COLO668 (cell line): Measurements from ENCODE around the gene PRRG2.
A peak's percentile ranks its signal among the peaks of the same experiment; 100 is the strongest.

Experiments used
- DNase-seq: peaks from one replicate; lab custom pipeline; 2025; ENCODE audit not compliant: unreplicated experiment; lab: John Stamatoyannopoulos, UW

The PRRG2 gene

GRCh38 chr19:49636233-49636932 is 55.3 kb downstream of the PRRG2 start:
- no peak for DNase-seq

DNA sequence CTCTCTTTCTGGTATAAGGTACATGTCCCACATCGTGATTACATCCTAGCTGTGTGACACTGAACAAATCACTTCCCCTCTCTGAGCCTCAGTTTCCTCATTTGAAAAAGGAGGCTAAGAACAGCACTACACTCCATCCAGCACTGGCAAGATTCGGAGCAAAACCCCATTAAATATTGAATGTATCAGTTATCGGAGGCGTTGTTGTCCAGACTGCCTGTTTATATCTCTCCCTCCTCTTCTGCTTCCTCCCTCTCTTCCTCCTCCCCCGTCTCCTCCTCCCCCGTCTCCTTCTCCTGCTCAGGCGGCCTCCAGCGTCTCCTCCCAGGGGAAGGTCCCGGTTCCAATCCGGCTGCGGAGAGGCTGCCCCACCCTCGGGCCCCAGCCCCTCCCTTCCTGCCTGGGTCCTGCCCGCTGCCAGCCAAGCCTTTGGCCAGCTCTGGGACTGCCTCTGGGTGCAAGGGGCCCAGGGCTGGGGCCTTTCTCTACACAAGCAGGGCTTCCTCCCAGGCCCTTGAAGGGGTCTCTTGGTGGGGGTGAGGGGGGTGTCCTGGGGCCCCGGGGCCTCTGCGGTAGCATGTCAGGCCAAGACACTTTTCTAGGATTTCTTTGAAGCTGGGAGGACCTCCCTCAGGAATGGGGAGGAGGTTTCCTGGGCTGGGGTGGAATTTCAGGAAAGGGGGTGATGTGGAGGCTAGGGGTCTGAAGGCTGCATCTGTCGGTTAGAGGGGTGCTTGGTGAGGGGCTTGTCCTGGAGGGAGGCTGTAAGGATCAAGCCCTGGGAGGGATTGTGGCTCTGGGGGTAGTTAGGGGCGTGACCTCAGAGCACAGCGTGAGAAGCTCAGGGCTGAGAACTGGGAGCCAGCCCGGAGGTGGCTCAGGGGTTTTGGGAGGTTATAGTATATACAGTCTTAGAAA is 57.0 kb downstream of the PRRG2 start:
- no peak for DNase-seq

DNA sequence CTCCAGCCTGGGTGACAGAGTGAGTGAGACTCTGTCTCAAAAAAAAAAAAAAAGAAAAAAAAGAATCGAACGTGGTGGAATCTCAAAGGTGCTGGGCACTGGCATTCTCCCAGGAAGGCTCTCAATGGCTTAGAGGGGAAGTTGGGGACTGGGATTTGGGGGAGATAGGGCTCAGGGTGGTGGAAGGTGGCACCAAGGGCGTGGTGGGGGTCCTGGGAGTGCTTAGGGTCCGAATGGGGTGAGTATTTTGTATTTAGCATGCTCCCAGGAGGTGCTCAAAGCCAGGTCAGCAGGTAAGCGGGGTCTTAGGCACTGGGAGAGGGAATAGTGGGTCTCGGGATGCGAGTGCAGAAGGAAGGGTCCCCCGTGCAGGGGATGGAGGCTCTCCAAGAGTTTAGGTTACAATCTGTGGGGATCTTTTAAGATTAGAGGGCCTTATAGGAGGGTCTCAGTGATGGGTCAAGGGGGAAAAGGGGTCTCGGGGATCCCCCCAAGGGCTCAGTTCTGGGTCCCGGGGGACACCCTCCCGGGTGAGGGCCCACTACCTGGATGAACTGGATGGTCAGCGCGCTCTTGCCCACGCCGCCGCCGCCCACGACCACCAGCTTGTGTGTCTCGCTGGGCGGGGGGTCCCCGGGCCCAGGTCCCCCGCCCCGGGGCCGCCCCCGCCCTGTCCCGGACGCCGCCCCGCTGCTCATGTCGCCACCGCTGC is 58.4 kb downstream of the PRRG2 start:
- no peak for DNase-seq

DNA sequence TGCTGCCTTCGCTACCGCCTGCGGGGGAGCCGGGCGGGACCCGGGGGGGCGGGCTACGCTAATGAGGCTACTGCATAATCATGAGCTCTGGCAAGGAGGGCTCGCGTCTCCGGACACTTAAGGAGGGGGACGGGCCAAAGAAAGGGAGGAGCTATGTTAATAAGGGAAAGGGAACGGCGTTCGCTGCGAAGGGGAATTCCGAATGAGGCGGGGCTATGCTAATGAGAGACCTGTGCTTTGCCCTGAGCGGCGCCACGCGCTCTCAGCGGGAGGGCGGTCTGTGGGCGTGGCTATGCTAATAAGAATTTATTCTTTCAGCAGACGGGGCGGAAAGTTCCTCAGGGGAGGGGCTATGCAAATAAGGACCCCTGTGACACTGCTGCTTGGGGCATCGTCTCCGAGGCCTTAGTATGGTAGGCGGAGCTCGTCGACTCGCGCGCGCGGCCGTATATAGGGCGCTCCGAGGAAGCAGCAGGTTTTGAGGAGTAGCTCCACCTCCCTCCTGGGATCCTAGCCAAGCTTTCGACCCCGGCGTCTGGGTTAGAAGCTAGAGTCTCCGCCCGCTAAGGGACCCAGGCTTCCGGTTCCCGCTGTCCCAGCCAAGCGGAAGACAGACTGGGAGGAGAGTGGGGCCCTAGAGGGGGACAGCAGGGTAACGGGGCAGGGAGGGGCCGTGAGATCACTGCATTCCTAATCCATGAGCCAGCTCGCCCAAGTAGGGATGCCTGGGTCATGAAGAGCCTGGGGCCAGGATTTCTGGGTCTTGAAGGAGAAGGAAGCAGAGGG is 59.2 kb downstream of the PRRG2 start, which contains the start of gene RRAS:
Gene RRAS (minus strand): TSS at position 31 of the 786 bp plus-strand sequence. CDS start 45 bp downstream, outside the sequence.
- peak; percentile 99 for DNase-seq
